ENCODE results near the gene KRT14. TPM values are rescaled to one million over a fixed set of nuclear protein-coding genes. Genes with fewer than 3 reads are reported as not detected.

Gene KRT14
- total and polyA plus RNA-seq, 2 donors from 2014 or later, result not detected

GRCh38 chr17:41580687-41581365 lies 5.9 kb downstream of the KRT14 start:
- Histone ChIP-seq H3K4me3 (ENCODE audit: low read length in 3 of 3) (no peak overlapping the region), H3K9me3 (ENCODE audit: control insufficient read depth in 2 of 3, insufficient read depth in 1 of 3, low read length in 3 of 3) (no peaks in the 10 kb centered on the region), H3K36me3 (ENCODE audit: control insufficient read depth in 2 of 3, insufficient read depth in 3 of 3, low read length in 3 of 3) (no peaks in the 10 kb centered on the region), H3K9ac (ENCODE audit: low read length in 3 of 3) (no peak overlapping the region), H3K27ac (ENCODE audit: low read depth in 2 of 2, low read length in 2 of 2) (no peak overlapping the region), H3K4me1 (ENCODE audit: control insufficient read depth in 2 of 3, insufficient read depth in 2 of 3, low read depth in 1 of 3, low read length in 3 of 3) (no peaks in the 10 kb centered on the region), H3K27me3 (ENCODE audit: control insufficient read depth, insufficient read depth, low read length) (no peaks in the 10 kb centered on the region)
- DNase-seq, result no peak
- no peak for TF ChIP-seq CTCF (IDR thresholded peaks at IDR 0.05; ENCODE audit: borderline replicate concordance, extremely low read depth, insufficient read depth)
- no peak for FAIRE-seq
- intact Hi-C loops (cut with DNase I), result no loop called here

GRCh38 chr17:41580244-41580575 lies 6.5 kb downstream of the KRT14 start:
- intact Hi-C loops (cut with DNase I), result no loop called here
- DNase-seq (no peak), FAIRE-seq (no peak)
- no peaks in the 10 kb centered on the region for H3K4me1 ChIP-seq (ENCODE audit: control insufficient read depth in 2 of 3, insufficient read depth in 2 of 3, low read depth in 1 of 3, low read length in 3 of 3)
- no peak overlapping the region for H3K4me3 ChIP-seq (ENCODE audit: low read length in 3 of 3)
- H3K27me3 ChIP-seq (ENCODE audit: control insufficient read depth, insufficient read depth, low read length), result no peaks in the 10 kb centered on the region
- no peaks in the 10 kb centered on the region for H3K36me3 ChIP-seq (ENCODE audit: control insufficient read depth in 2 of 3, insufficient read depth in 3 of 3, low read length in 3 of 3)
- no peak overlapping the region for H3K9ac ChIP-seq (ENCODE audit: low read length in 3 of 3)
- H3K27ac ChIP-seq (ENCODE audit: low read depth in 2 of 2, low read length in 2 of 2), result no peak overlapping the region
- no peaks in the 10 kb centered on the region for H3K9me3 ChIP-seq (ENCODE audit: control insufficient read depth in 2 of 3, insufficient read depth in 1 of 3, low read length in 3 of 3)
- no peak for TF ChIP-seq CTCF (IDR thresholded peaks at IDR 0.05; ENCODE audit: borderline replicate concordance, extremely low read depth, insufficient read depth)

GRCh38 chr17:41579484-41580243 lies 7.0 kb downstream of the KRT14 start:
- intact Hi-C loops (cut with DNase I), result no loop called here
- Histone ChIP-seq H3K27me3 (ENCODE audit: control insufficient read depth, insufficient read depth, low read length) (no peaks in the 10 kb centered on the region), H3K9me3 (ENCODE audit: control insufficient read depth in 2 of 3, insufficient read depth in 1 of 3, low read length in 3 of 3) (no peaks in the 10 kb centered on the region), H3K4me1 (ENCODE audit: control insufficient read depth in 2 of 3, insufficient read depth in 2 of 3, low read depth in 1 of 3, low read length in 3 of 3) (no peaks in the 10 kb centered on the region), H3K27ac (ENCODE audit: low read depth in 2 of 2, low read length in 2 of 2) (no peak overlapping the region), H3K4me3 (ENCODE audit: low read length in 3 of 3) (peak overlapping the region in 1 of 3 donors; percentile 16), H3K36me3 (ENCODE audit: control insufficient read depth in 2 of 3, insufficient read depth in 3 of 3, low read length in 3 of 3) (no peaks in the 10 kb centered on the region), H3K9ac (ENCODE audit: low read length in 3 of 3) (no peak overlapping the region)
- peak; percentile 80 for TF ChIP-seq CTCF (IDR thresholded peaks at IDR 0.05; ENCODE audit: borderline replicate concordance, extremely low read depth, insufficient read depth)
- no peak for FAIRE-seq
- peak; percentile 83 to 96 (median 93) for DNase-seq
